Measurements from ENCODE around the gene HLA-DOB. TPM values are rescaled to one million over a fixed set of nuclear protein-coding genes. Genes with fewer than 3 reads are reported as not detected.

The HLA-DOB gene
- polyA plus RNA-seq, 1 donor from 2014 or later = not detected

GRCh38 chr6:32819729-32820128, 2.9 kb upstream of the HLA-DOB start:
- no peak overlapping the region for H3K27ac ChIP-seq (ENCODE audit: low read length)
- H3K4me2 ChIP-seq (ENCODE audit: low read length) = no peak overlapping the region
- H3K36me3 ChIP-seq (ENCODE audit: insufficient read depth, low read length) = no peaks in the 10 kb centered on the region
- no peaks in the 10 kb centered on the region for H3K27me3 ChIP-seq (ENCODE audit: insufficient read depth, low read depth, low read length)
- H3K9me3 ChIP-seq (ENCODE audit: low read length) = no peaks in the 10 kb centered on the region
- H3F3A ChIP-seq (ENCODE audit: insufficient read depth, low read length, poor library complexity, severe bottlenecking) = no peaks in the 10 kb centered on the region
- H3K9ac ChIP-seq (ENCODE audit: low read length) = no peak overlapping the region
- H2AFZ ChIP-seq (ENCODE audit: low read depth, low read length) = no peak overlapping the region
- no peaks in the 10 kb centered on the region for H3K9me2 ChIP-seq (ENCODE audit: insufficient read depth, low read length)
- no peaks in the 10 kb centered on the region for H4K20me1 ChIP-seq (ENCODE audit: insufficient read depth)
- no peak overlapping the region for H3K4me3 ChIP-seq (ENCODE audit: low read length)
- no peaks in the 10 kb centered on the region for H3K79me2 ChIP-seq (replicated peaks; ENCODE audit: insufficient read depth, low read length)
- TF ChIP-seq RAD21 (conservative IDR thresholded peaks at IDR 0.05) (no peak), SMC3 (conservative IDR thresholded peaks at IDR 0.05; ENCODE audit: poor library complexity) (no peak), POLR2AphosphoS5 (IDR thresholded peaks at IDR 0.05) (no peak), EP300 (conservative IDR thresholded peaks at IDR 0.05; ENCODE audit: poor library complexity, severe bottlenecking) (no peak), MXI1 (conservative IDR thresholded peaks at IDR 0.05; ENCODE audit: poor library complexity, severe bottlenecking) (no peak), REST (IDR thresholded peaks at IDR 0.05; ENCODE audit: borderline replicate concordance) (no peak), TAF1 (IDR thresholded peaks at IDR 0.05; ENCODE audit: low read depth) (no peak), CTCF (IDR thresholded peaks at IDR 0.05; ENCODE audit: poor library complexity, severe bottlenecking) (no peak), EZH2 (IDR thresholded peaks at IDR 0.05; ENCODE audit: borderline replicate concordance, insufficient read depth, low read length, poor library complexity, severe bottlenecking) (no peak)

- no peaks in the 10 kb centered on the region for H3K36me3 ChIP-seq (ENCODE audit: insufficient read depth, low read length)
- H3K27ac ChIP-seq (ENCODE audit: low read length) = no peak overlapping the region
- H3F3A ChIP-seq (ENCODE audit: insufficient read depth, low read length, poor library complexity, severe bottlenecking) = no peaks in the 10 kb centered on the region
- H3K9ac ChIP-seq (ENCODE audit: low read length) = no peak overlapping the region
- no peak overlapping the region for H3K4me3 ChIP-seq (ENCODE audit: low read length)
- H3K79me2 ChIP-seq (replicated peaks; ENCODE audit: insufficient read depth, low read length) = no peaks in the 10 kb centered on the region
- no peak for TF ChIP-seq REST (IDR thresholded peaks at IDR 0.05; ENCODE audit: borderline replicate concordance)
- no peak for TF ChIP-seq CTCF (IDR thresholded peaks at IDR 0.05; ENCODE audit: poor library complexity, severe bottlenecking)
- no peak for TF ChIP-seq MXI1 (conservative IDR thresholded peaks at IDR 0.05; ENCODE audit: poor library complexity, severe bottlenecking)
- TF ChIP-seq SMC3 (conservative IDR thresholded peaks at IDR 0.05; ENCODE audit: poor library complexity) = no peak
- TF ChIP-seq RAD21 (conservative IDR thresholded peaks at IDR 0.05) = no peak
- no peak for TF ChIP-seq TAF1 (IDR thresholded peaks at IDR 0.05; ENCODE audit: low read depth)
- TF ChIP-seq EP300 (conservative IDR thresholded peaks at IDR 0.05; ENCODE audit: poor library complexity, severe bottlenecking) = no peak
- TF ChIP-seq EZH2 (IDR thresholded peaks at IDR 0.05; ENCODE audit: borderline replicate concordance, insufficient read depth, low read length, poor library complexity, severe bottlenecking) = no peak
- TF ChIP-seq POLR2AphosphoS5 (IDR thresholded peaks at IDR 0.05) = no peak
- no peaks in the 10 kb centered on the region for H4K20me1 ChIP-seq (ENCODE audit: insufficient read depth)
- no peaks in the 10 kb centered on the region for H3K27me3 ChIP-seq (ENCODE audit: insufficient read depth, low read depth, low read length)
- H3K4me2 ChIP-seq (ENCODE audit: low read length) = no peak overlapping the region
- H3K9me2 ChIP-seq (ENCODE audit: insufficient read depth, low read length) = no peaks in the 10 kb centered on the region
- no peak overlapping the region for H2AFZ ChIP-seq (ENCODE audit: low read depth, low read length)
- H3K9me3 ChIP-seq (ENCODE audit: low read length) = no peaks in the 10 kb centered on the region
These were observed 2.1 kb upstream of the HLA-DOB start for GRCh38 chr6:32818867-32819266.

Measured in neural cell (in vitro differentiated cells).